ENCODE data around the gene CDK5RAP2.

The CDK5RAP2 gene

DNA sequence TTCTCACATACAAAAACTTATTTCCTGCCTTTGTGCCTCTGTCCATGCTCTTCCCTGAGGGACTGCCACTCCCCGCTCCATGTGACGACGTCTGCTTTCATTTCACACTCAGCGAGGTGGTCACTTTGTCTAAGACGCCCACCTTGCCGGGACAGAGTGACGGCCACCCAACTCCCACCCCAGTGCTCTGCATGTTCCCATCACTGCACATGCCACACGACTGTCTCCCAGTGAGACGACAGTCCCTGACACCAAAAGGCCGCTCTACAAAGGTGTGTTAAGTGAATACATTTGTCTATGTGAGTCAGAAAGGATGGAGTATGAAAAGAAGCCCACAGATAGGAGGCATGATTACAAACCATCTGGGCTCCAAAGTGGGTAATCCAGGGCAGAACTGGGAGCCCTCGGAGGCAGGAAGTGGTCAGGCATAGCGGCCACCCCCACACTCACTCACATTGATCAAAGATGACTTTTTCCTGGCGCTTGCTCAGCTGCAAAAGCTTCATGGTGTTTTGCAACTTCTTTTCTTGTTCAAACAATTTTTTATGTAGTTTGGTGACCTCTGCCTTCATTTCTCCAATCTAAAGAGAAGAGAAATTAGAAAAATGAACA is 185.8 kb downstream of the CDK5RAP2 start:
- DNase-seq, result peak; percentile 94

DNA sequence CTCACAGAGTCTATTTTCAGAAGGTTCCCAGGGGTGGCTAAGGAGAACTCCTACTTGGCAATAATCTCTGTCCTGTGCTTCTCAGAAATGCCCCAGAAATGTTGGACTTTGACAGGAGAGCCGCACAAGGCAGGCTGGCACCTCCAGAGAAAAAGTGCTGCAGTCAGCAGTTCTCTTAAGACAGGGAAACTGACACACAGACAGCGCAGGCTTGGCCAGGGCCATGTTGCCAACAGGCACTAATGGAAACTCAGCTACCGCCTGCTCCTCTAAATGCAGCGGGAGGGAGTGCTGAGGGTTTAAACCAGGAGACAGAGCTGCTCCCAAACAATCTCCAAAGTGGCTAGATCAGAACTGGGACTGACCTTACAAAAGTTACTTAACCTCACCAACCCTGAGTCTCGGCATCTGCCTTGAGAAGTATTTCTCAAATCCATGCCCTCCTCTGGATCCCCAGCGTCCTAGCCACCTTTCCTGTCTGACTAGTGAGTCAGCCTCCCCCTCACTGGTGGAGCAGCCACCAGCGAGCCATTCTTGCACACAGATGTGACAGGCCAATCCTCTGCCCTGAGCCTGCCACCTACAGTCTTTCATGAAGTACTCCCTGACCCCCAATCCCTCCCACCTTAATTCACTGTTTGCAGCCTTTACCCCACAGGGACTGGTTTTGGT is 186.4 kb downstream of the CDK5RAP2 start:
- peak; percentile 47 for DNase-seq

DNA sequence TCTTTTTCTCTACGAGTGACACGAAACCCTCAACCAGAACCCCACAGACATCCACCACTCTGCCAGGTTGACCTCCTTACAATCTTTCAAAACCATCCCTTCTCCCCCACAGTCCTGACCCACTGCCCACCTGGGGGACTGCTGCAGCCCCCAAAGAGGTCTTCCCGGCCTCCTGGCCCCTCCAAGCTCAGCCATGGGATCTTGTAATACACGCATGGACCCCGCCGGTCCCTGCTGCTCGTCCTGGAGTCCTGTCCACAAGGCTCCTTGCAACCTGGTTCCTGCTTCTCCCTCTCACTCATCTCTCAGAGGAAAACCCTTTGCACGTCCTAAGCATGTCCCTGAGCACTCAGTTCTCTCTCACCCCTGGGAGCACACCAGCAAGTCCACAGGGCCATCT is 187.3 kb downstream of the CDK5RAP2 start:
- DNase-seq, result no peak

DNA sequence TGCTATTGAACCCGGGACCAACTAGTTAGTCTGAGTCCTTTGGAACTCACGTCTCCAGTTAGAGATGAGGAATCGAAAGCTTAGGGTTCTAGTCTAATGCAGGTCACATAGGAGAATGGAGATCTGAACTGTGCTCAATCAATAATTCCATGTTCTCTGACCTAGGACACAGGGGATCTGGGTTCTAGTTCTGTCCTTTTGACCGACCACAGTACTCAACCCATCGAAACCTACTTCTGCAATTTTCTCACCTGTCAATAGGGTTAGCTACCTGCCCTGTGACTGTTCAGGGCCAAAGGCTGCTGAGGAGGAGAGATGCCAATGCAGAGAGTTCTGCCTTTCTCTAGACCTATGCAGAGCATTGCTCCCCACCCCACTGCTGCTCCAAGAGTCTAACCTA is 187.7 kb downstream of the CDK5RAP2 start:
- no peak for DNase-seq

DNA sequence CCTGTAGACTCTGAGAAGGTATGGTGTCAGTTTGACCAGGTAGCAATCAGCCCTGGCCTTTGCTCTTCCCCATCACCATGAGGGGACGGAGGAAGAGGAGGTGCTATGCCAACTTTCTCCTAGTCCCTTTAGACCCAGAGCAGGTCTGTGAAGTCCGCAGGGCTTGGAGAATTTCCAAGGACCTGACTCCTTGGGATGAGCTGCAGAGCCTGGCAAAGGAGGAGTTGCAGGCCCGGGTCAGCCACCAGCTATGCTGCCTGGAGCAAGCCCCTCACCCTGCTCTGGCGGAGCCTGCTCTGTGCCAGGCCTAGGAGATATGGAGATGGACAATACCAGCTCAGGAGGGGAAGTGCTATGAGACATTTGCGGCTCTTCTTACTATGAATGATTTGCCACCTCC is 188.3 kb downstream of the CDK5RAP2 start:
- DNase-seq, result no peak

DNA sequence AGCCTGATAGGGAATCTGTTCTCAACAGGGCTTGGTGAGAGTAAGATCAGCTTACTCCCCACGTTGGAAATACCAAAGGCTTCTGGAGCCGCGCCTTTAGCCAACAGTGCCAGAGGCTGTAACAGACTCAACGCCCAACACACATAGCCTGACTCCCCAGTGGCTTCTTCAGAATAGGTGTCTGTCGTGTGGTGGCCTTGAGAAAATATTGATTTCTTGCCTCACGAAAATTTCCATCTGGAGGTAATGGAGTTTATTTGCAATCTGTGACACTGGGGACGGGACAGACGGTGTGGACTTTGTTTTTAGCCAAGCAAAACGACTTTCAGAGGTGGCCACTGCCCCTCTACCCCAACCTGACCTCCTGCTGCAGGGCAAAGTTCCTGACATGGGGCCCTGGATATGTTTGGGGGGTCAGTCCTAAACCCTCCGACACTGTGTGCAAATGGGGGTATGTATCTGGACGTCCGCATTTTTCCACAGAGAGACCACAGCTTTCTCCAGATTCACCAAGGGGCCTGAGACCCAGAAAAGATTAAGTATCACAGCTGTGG is 189.3 kb downstream of the CDK5RAP2 start:
- DNase-seq, result no peak

DNA sequence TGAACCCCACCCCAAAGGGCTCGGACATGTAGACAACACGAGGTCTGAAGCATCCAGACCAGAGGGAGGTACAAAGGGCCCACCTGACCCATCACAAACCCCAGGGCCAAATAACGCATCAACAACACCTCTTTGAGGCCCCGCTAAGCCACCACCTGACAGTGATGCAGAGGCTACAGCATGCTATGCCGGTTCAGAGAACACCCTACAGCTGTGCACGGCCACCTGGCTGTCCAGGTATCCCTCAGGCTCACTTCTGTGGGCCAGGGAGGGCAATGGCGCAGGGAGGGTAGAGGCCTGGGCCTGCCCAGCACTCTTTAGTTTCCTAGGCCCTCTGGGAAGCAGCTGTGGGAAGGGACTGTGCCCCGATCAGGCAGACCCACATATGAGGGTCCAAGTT is 190.1 kb downstream of the CDK5RAP2 start:
- DNase-seq, result no peak

DNA sequence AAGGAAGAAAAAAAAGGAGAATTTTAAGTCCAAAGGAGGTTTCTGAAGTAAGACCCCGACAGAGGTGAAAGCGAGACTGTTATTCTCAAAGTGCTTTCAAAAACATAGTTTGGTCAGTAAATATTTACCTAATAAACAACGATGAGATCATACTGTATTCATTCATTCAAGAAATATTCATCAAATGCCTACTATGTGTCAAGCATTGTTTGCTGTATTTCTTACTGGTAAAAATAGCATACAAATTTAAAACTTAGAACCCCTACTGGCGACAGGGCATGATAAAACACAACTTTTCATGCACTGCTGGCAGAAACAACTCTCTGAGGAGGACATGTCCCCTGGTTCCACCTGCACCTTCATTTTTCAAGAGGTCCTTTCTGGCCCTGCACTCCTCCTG is 190.7 kb downstream of the CDK5RAP2 start:
- DNase-seq, result no peak

DNA sequence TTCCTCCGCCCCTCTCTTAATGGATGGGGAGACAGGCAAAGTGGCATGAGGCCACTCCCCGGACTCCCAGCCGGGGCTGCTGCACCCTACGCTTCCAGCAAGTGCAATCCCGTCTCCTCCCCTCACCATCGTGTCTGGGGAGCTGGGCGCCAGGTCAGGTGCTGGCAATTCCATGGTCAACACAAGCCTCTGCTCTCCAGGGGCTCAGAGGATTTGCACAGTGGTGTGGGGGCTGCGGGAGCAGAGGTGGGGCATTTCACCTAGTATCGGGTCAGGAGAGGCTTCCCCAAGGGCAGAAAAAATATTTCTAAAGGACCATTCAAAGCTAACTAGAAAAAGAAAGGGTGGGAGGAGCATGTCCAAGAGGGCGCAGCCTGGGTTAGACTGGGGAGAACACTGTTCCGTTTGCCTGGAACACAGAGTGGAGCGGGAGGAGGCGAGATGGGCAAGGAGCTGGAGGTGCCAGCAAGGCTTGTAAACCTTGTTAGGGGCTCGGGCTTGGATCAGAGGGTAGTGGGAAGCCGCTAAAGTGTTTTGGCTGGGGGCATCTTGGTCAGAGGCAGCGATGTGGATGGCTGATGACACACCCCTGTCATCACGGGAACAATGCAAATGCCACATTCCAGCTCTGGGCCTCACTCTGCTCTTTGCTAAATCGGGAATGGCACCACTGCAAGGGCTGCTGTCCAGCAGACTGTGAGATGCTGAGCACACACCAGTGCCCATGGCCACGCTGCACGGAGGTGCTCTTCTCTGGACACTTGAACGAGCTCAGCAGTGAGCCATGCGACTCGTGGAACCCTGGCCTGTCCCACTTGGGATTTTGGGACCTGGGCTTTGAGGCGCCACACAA is 191.7 kb downstream of the CDK5RAP2 start:
- no peak for DNase-seq

DNA sequence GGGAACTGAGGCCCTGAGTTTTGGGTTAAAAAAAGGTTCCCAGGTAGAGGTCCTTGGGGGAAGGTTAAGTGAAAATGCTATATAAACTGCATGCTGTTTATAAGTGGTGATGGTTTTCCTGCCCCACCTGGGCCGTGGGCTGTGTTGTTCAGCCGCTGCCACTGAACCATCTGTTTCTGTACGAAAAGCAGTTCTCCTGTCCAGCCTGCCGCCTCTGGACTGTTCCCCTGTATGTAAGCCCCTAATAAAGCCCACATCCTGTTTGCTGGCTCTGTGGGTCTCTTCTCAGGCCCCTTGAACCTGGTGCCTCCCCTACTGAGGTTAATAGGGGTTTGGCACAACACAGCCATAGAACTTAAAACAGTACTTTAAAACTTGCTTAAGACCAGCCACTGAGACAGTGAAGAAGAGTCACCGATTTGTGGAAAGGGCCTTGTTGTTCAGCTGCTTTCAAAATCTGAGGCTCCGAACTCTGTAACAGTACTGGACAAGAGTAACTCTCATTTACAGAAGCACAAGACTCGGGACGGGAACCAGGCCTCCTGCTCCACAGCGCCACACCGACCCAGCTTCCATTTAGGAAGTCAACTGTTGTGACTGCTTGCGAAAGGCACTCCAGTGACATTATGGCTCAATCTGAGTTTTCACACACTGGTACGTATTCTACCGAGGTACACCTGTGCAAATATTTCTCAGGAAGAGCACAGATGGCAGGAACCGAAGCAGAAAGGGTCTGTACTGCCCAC is 192.5 kb downstream of the CDK5RAP2 start:
- no peak for DNase-seq

DNA sequence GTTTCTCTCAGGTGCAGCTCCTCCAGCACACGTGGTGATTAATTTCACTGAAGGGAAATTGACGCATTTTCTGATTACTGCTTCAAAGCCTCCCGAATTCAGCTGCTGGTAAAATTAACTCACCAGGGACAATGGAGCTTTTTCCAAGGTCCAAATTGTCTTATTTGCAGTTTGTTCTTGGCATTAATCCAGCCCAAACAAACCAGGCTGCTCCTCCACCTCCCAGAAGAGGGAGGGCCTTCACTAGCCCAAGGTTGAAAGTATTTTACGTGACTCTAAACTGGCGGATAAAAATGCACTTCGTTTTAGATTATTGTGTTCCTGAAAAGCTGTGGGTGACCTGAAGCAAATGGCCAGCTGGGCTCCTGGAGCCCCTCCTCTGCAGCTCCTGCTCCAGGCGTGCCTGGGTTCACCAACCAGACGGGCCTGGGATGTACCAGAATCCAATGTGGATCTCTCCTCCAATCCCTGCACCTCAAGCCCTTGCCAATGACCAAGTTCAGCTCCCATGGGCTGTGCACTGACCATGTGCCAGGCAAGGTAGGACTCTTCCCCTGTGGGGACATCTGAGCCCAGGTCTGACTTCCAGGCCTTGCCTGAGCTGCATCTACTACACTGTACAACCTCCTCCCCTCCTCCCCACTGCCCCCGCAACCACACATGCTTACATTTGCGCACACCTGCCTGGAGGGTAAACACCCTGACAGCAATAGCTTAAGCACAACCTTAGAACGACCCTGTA is 193.4 kb downstream of the CDK5RAP2 start:
- peak; percentile 23 for DNase-seq

DNA sequence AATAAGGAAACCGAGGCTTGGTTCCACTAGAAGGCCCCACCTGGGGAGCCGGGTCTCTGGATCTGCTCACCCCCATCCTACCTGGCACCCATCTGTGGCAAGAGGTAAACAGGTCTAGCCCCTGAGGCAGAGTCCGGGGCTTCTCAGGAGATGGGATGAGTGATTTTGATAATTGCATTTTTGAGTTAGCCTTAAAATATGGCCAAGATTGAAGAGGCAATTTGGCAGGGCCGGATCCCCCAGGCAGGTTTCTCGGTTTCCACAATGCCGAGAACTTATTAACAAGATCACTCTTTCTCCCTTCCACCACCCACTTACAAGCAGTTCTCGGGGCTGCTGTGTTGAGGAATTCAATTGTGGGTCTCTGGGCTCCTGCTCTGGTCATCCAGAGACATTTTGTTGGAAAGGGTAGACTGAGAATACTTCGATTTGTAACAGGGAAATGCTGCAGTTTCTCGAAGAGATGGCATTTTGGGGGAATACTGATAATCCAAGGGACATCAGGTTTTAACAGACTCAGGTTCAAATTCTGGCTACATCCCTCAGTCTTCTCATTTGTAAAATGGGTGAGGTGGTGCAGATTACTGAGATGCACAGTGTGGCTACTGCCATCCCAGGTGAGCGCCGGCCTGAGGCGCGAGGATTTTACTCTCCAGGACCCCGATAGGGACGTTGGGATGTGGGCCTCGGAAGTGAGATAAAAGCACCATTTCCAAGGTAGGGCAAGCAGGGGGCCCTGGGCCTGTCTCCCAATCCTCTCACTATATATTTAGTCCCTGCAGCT is 194.2 kb downstream of the CDK5RAP2 start:
- no peak for DNase-seq

DNA sequence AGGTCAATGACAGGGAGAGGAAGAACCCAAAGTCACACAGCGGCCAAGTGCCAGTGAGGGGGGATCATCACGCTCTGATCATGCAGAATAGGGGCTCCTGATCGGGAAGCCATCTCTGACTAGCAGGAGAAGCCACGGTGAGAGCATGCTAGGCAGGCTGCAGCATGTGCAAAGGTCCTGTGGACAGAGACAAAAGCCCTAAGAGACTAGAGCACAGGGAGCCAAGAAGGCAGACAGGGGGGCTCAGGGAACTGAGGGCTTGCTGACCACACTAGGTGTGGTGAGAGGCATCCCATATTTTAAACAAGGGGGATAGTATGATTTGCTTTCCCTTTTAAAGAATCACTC is 195.1 kb downstream of the CDK5RAP2 start:
- no peak for DNase-seq

DNA sequence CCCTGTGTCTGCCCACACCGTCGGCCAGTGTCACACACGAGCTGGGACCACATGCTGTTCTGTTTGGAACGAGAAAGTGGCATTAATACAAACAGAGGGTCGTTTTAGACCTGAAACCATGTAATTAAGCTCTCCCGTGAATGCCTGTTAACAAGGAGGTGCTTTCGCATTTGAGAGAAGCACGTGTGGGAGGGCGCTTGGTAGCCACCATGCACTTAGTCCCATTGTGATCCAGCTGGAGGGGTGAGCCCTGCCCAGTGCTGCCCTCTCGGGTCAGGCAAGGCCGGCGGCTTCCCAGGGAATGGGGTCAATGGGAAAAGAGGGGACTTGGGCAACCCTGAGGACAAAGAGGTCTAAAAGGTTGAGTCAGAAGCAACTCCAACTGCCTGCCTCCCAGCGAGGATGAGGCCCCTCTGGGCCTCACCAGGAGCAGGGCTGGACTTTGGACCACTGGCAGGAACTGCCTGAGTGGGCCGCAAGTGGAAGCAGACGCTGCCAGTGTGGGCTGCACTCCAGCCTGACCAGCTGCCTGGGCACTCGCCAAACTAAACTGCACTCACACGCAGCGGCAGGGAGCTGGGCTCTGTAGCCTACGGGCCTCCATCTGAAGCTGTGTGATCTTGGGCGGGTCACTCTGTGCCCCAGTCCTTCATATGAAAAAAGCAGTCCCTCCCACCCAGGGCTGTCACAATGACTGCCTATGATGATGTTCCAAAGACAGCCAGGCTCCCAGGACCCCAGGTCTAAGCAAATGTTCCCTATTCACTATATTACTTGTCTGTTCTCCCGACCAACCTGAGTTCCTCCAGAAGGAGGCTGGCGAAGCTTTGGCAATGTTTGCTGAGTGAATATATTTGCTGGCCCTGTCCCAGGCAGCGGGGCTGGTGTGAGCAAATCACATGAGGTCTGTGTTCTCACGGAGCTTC is 195.7 kb downstream of the CDK5RAP2 start:
- DNase-seq, result no peak

DNA sequence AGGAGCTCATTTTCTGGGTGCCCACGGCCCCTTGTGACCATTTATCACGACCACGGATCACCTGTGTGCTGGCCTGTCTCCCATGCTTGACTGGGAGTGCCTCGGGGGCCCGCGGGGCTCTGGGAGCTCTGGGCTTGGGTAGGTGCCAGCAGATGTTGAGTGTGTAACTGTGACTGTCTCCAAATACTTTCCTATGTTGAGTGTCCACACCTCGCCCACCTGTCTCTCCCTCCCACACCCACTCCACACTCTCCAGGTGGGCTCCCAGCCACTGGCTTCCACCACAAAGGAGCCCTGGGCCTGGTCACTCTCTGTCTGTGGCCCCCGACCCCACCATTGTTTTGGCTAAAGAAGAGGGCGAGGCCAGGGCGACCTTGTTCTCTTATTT is 196.4 kb downstream of the CDK5RAP2 start:
- no peak for DNase-seq

DNA sequence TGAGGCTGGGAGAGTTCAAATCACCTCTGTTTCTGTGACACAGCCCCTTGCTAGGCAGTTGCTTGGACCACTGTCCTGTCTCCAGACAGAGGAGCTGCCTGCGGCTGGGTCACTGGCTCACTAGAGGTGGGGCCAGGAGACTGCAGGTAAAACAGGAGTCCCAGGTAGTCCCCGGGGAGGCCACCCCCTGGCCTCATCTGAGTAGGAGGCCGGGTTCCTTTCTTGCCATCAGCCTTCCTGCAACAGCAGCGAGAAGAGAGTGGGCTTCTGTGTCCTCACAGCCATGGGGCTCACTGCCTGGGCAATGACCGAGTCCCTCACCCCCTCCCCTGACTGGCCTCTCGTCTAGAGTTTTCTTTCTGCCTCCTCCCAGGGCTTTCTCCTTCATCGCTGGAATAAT is 197.5 kb downstream of the CDK5RAP2 start:
- no peak for DNase-seq

DNA sequence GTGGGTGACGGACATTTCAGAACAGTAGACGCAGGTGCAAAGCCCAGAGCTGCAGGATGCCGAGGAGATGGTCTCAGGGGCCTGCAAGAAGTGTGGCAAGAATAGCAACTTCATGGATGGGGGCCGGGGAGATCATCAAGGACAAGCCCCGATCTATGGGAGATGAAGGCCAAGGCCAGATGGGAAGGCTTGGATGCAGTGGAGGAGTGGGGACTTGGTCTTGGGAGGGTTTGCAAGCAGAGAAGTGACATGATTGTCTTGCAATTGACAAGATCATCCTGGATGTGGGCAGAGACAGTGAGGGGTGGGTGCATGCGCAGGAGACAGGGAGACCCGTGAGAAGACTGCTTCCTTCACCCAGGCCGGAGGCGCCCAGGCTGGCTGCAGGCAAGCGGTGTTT is 198.1 kb downstream of the CDK5RAP2 start:
- DNase-seq, result no peak

DNA sequence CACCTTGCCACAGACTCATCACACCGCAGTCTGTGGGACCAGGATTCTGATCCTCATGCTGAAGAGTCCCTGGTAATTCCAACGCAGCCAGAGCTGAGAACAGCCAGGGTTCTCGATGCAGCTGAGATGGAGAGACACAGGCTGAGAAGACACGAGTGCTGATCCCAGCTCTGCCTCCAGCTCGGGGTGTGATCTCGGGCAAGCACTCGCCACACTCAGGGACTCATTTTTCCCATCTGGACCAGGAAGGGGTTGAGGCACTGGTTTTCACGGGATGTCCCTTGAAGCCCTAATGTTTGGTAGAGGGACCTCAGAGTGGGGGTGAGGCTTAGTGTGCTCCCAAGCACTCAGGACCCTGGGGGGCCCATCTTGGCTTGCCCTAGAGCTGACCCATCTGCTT is 200.4 kb downstream of the CDK5RAP2 start:
- DNase-seq, result no peak

DNA sequence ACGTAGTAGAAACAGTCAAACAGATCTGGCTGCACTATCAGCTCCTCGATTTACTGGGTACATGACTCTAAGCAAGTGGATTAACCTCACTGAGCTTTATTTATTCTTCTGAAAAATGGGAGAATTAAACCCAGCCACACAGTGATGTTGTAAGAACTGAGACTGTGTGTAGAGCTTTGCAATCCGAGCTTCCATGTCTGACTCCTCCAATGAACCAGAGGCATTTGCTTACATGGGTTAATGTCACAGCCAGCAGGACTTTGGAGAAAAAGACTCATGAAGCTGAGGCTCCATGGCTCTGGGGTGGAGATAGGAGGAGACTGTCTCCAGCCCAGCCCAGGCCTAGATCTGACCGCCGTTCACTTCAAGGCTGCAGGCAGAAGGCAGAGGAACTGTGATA is 201.3 kb downstream of the CDK5RAP2 start:
- DNase-seq, result no peak

Data from fibroblast of skin of right quadriceps (primary cell).